HEK293 (cell line): ENCODE data around the gene NLGN1.

Experiments
- CTCF ChIA-PET: fragments of 350-600 bp; formaldehyde crosslinking; extraction: SDS; loops from one replicate; lab custom pipeline; 2021; ENCODE audit warnings: antibody characterized with exemption; lab: Yijun Ruan, JAX
- POLR2A ChIA-PET: fragments of 300-600 bp; formaldehyde crosslinking; extraction: SDS; loops from one replicate; lab custom pipeline; 2020; ENCODE audit warnings: antibody characterized with exemption, inconsistent platforms; lab: Yijun Ruan, JAX
- H3K27ac ChIP-seq: fragments of 200-500 bp; sonication (Bioruptor generic); 2 replicates; pipeline ENCODE4 v1.5.1; 2014; ENCODE audit warnings: low read depth, low read length, control low read depth, inconsistent platforms; ENCODE audit errors: extremely low read depth
- H3K36me3 ChIP-seq, 2 experiments: fragments of 200-500 bp in 1 of 2; sonication (Bioruptor generic) in 1 of 2; 1 replicate in 1 of 2; 2 replicates in 1 of 2; pipeline ENCODE4 v1.5.1; 2014 to 2017; ENCODE audit warnings: inconsistent platforms in 2 of 2, low read length in 2 of 2; ENCODE audit not compliant: control insufficient read depth in 2 of 2, insufficient read depth in 1 of 2
- H3K4me1 ChIP-seq: fragments of 200-500 bp; sonication (Bioruptor generic); 2 replicates; pipeline ENCODE4 v1.5.1; 2014; ENCODE audit warnings: mild to moderate bottlenecking, low read length, inconsistent platforms; ENCODE audit not compliant: control insufficient read depth, insufficient read depth
- H3K4me3 ChIP-seq: 2 replicates; pipeline ENCODE4 v1.5.1; 2011; ENCODE audit warnings: low read depth, mild to moderate bottlenecking, control low read depth, low read length, moderate library complexity
- H3K9me3 ChIP-seq: fragments of 200-500 bp; sonication (Bioruptor generic); 2 replicates; pipeline ENCODE4 v1.5.1; 2014; ENCODE audit warnings: low read depth, low read length, inconsistent platforms; ENCODE audit not compliant: control insufficient read depth, insufficient read depth
- GLI2 ChIP-seq: fragments of 450-650 bp; formaldehyde crosslinking; IDR thresholded peaks from 2 replicates; pipeline ENCODE4; 2017; ENCODE audit warnings: missing biosample characterization, missing genetic modification characterization, low read depth, borderline replicate concordance
- SALL2 ChIP-seq: fragments of 450-650 bp; formaldehyde crosslinking; IDR thresholded peaks from 2 replicates; pipeline ENCODE4 v1.5.0; 2017; ENCODE audit warnings: missing biosample characterization, mild to moderate bottlenecking, missing genetic modification characterization, borderline replicate concordance
- TCF7L2 ChIP-seq: IDR thresholded peaks from 2 replicates; pipeline ENCODE4 v1.6.1; 2011; ENCODE audit warnings: low read depth, mild to moderate bottlenecking, inconsistent platforms, low read length, moderate library complexity, borderline replicate concordance
- WT1 ChIP-seq: fragments of 450-650 bp; formaldehyde crosslinking; IDR thresholded peaks from 2 replicates; pipeline ENCODE4 v1.5.1; 2016; ENCODE audit warnings: missing biosample characterization, missing genetic modification characterization
- ZBTB20 ChIP-seq: fragments of 450-650 bp; formaldehyde crosslinking; IDR thresholded peaks from 2 replicates; pipeline ENCODE4 v1.5.1; 2016; ENCODE audit warnings: missing biosample characterization, missing genetic modification characterization
- ZFP41 ChIP-seq: fragments of 450-650 bp; formaldehyde crosslinking; IDR thresholded peaks from 2 replicates; pipeline ENCODE4 v1.5.1; 2016; ENCODE audit warnings: missing biosample characterization, missing genetic modification characterization, borderline replicate concordance
- ZNF114 ChIP-seq: fragments of 450-650 bp; formaldehyde crosslinking; IDR thresholded peaks from 2 replicates; pipeline ENCODE4 v1.5.0; 2017; ENCODE audit warnings: missing biosample characterization, missing genetic modification characterization
- ZNF146 ChIP-seq: fragments of 450-650 bp; formaldehyde crosslinking; IDR thresholded peaks from 2 replicates; pipeline ENCODE4 v1.5.1; 2016; ENCODE audit warnings: missing biosample characterization, missing genetic modification characterization
- ZNF16 ChIP-seq: fragments of 450-650 bp; formaldehyde crosslinking; IDR thresholded peaks from 2 replicates; pipeline ENCODE4 v1.5.1; 2016; ENCODE audit warnings: low read depth, missing biosample characterization, missing genetic modification characterization
- ZNF214 ChIP-seq: fragments of 450-650 bp; formaldehyde crosslinking; IDR thresholded peaks from 2 replicates; pipeline ENCODE4 v1.5.1; 2017; ENCODE audit warnings: missing biosample characterization, mild to moderate bottlenecking, missing genetic modification characterization, borderline replicate concordance
- ZNF23 ChIP-seq: fragments of 450-650 bp; formaldehyde crosslinking; IDR thresholded peaks from 2 replicates; pipeline ENCODE4 v1.5.1; 2016; ENCODE audit warnings: missing biosample characterization, missing genetic modification characterization, borderline replicate concordance
- ZNF366 ChIP-seq: fragments of 450-650 bp; formaldehyde crosslinking; conservative IDR thresholded peaks from 2 replicates; pipeline ENCODE4 v1.5.1; 2016; ENCODE audit warnings: missing biosample characterization, missing genetic modification characterization
- ZNF658 ChIP-seq: fragments of 450-650 bp; formaldehyde crosslinking; IDR thresholded peaks from 2 replicates; pipeline ENCODE4; 2016; ENCODE audit warnings: missing biosample characterization, missing genetic modification characterization
- ZNF701 ChIP-seq: fragments of 450-650 bp; formaldehyde crosslinking; IDR thresholded peaks from 2 replicates; pipeline ENCODE4 v1.5.1; 2016; ENCODE audit warnings: missing biosample characterization, missing genetic modification characterization
- ZNF768 ChIP-seq: fragments of 450-650 bp; formaldehyde crosslinking; IDR thresholded peaks from 2 replicates; pipeline ENCODE4 v1.5.1; 2018; ENCODE audit warnings: missing biosample characterization, mild to moderate bottlenecking, missing genetic modification characterization
- ZSCAN16 ChIP-seq: fragments of 450-650 bp; formaldehyde crosslinking; IDR thresholded peaks from 2 replicates; pipeline ENCODE4 v1.5.1; 2016; ENCODE audit warnings: missing biosample characterization, missing genetic modification characterization
- TF ChIP-seq, protein P1 (sequence below): sonication (generic); formaldehyde crosslinking; IDR thresholded peaks from 2 replicates; pipeline ENCODE4 v1.8.1; 2022; ENCODE audit warnings: mild to moderate bottlenecking, moderate library complexity, missing genetic modification reagents
- TF ChIP-seq, protein P2 (sequence below): fragments of 450-650 bp; formaldehyde crosslinking; IDR thresholded peaks from 2 replicates; pipeline ENCODE4 v1.5.1; 2016; ENCODE audit warnings: missing biosample characterization, missing genetic modification characterization
- TF ChIP-seq, protein P3 (sequence below): fragments of 450-650 bp; formaldehyde crosslinking; IDR thresholded peaks from 2 replicates; pipeline ENCODE4 v1.5.1; 2017; ENCODE audit warnings: missing biosample characterization, missing genetic modification characterization
- TF ChIP-seq, protein P4 (sequence below): fragments of 450-650 bp; formaldehyde crosslinking; IDR thresholded peaks from 2 replicates; pipeline ENCODE4 v1.5.1; 2016; ENCODE audit warnings: missing biosample characterization, missing genetic modification characterization
- TF ChIP-seq, protein P5 (sequence below): fragments of 450-650 bp; formaldehyde crosslinking; IDR thresholded peaks from 2 replicates; pipeline ENCODE4 v1.5.1; 2016; ENCODE audit warnings: missing biosample characterization, missing genetic modification characterization
- TF ChIP-seq, protein P6 (sequence below): fragments of 450-650 bp; formaldehyde crosslinking; IDR thresholded peaks from 2 replicates; pipeline ENCODE4 v1.5.1; 2016; ENCODE audit warnings: missing biosample characterization, missing genetic modification characterization
- TF ChIP-seq, protein P7 (sequence below): fragments of 450-650 bp; formaldehyde crosslinking; IDR thresholded peaks from 2 replicates; pipeline ENCODE4 v1.5.1; 2016; ENCODE audit warnings: missing biosample characterization, missing genetic modification characterization, borderline replicate concordance

Gene NLGN1

DNA sequence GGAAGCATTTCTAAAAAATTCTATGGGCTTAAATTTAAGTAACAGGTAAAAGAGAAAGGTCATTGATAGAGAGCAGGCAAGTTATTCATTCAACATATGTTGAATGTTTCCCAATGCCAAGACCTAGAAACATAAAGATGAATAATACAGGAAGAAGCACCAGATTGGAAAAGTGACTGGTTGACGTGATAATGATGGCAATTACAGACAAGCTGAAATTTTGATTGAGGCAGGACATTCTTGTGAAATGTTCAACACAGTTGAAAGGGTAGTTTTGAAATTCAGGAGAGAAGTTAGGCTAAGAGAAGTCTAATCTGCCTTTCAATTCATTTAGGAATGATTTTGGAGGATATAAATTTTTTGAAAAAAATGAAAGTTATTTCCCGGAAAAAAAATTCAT, 925.2 kb downstream of the NLGN1 start:
- H3K9me3 ChIP-seq: no peaks in the 10 kb centered on the region
- ChIA-PET POLR2A (no interaction called here), CTCF (no interaction called here)
- no peak overlapping the region for H3K27ac ChIP-seq
- no peaks in the 10 kb centered on the region for H3K36me3 ChIP-seq
- H3K4me3 ChIP-seq: no peak overlapping the region
- H3K4me1 ChIP-seq: no peaks in the 10 kb centered on the region
- TF ChIP-seq ZNF214 (tag by site-specific recombination) (no peak), ZNF16 (tag by site-specific recombination) (no peak), ZNF23 (tag by site-specific recombination) (no peak), SALL2 (tag by site-specific recombination) (no peak), TCF7L2 (no peak), ZNF146 (tag by site-specific recombination) (no peak), ZBTB20 (no peak), WT1 (no peak), ZNF114 (tag by site-specific recombination) (no peak), ZNF658 (tag by site-specific recombination) (no peak), ZNF701 (tag by site-specific recombination) (no peak)
- TF ChIP-seq, protein P1, sequence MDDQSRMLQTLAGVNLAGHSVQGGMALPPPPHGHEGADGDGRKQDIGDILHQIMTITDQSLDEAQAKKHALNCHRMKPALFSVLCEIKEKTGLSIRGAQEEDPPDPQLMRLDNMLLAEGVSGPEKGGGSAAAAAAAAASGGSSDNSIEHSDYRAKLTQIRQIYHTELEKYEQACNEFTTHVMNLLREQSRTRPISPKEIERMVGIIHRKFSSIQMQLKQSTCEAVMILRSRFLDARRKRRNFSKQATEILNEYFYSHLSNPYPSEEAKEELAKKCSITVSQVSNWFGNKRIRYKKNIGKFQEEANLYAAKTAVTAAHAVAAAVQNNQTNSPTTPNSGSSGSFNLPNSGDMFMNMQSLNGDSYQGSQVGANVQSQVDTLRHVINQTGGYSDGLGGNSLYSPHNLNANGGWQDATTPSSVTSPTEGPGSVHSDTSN: no peak
- TF ChIP-seq, protein P2, sequence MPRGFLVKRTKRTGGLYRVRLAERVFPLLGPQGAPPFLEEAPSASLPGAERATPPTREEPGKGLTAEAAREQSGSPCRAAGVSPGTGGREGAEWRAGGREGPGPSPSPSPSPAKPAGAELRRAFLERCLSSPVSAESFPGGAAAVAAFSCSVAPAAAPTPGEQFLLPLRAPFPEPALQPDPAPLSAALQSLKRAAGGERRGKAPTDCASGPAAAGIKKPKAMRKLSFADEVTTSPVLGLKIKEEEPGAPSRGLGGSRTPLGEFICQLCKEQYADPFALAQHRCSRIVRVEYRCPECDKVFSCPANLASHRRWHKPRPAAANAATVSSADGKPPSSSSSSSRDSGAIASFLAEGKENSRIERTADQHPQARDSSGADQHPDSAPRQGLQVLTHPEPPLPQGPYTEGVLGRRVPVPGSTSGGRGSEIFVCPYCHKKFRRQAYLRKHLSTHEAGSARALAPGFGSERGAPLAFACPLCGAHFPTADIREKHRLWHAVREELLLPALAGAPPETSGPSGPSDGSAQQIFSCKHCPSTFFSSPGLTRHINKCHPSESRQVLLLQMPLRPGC (tag by site-specific recombination): no peak
- TF ChIP-seq, protein P3, sequence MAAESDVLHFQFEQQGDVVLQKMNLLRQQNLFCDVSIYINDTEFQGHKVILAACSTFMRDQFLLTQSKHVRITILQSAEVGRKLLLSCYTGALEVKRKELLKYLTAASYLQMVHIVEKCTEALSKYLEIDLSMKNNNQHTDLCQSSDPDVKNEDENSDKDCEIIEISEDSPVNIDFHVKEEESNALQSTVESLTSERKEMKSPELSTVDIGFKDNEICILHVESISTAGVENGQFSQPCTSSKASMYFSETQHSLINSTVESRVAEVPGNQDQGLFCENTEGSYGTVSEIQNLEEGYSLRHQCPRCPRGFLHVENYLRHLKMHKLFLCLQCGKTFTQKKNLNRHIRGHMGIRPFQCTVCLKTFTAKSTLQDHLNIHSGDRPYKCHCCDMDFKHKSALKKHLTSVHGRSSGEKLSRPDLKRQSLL (tag by site-specific recombination): no peak
- TF ChIP-seq, protein P4, sequence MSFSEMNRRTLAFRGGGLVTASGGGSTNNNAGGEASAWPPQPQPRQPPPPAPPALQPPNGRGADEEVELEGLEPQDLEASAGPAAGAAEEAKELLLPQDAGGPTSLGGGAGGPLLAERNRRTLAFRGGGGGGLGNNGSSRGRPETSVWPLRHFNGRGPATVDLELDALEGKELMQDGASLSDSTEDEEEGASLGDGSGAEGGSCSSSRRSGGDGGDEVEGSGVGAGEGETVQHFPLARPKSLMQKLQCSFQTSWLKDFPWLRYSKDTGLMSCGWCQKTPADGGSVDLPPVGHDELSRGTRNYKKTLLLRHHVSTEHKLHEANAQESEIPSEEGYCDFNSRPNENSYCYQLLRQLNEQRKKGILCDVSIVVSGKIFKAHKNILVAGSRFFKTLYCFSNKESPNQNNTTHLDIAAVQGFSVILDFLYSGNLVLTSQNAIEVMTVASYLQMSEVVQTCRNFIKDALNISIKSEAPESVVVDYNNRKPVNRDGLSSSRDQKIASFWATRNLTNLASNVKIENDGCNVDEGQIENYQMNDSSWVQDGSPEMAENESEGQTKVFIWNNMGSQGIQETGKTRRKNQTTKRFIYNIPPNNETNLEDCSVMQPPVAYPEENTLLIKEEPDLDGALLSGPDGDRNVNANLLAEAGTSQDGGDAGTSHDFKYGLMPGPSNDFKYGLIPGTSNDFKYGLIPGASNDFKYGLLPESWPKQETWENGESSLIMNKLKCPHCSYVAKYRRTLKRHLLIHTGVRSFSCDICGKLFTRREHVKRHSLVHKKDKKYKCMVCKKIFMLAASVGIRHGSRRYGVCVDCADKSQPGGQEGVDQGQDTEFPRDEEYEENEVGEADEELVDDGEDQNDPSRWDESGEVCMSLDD (tag by site-specific recombination): no peak

DNA sequence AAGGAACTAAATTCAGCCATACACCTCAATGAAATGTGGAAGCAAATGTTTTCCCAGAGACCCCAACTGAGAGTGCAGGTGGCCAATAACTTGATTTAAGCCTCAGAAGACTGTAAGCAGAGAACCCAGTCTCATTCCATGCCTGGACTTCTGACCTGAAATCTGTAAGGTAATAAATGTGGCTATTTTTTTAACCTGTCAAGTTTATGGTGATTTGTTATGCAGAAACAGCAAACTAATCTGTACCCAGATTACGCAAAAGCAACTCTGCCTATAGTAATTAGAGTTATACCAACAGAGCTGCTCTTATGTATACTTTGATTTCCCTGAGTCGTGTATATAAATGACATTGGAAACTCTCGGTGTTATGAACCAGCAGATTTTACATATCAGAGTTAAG, 927.6 kb downstream of the NLGN1 start:
- Histone ChIP-seq H3K9me3 (no peaks in the 10 kb centered on the region), H3K4me3 (no peak overlapping the region), H3K4me1 (no peaks in the 10 kb centered on the region), H3K27ac (no peak overlapping the region), H3K36me3 (no peaks in the 10 kb centered on the region)
- CTCF ChIA-PET: no interaction called here
- POLR2A ChIA-PET: interaction anchor here (0.6 kb wide), 1 partner anchor 407 kb away, joined by 3 read pairs; no protein-coding TSS in a partner anchor
- no peak for TF ChIP-seq ZSCAN16 (tag by site-specific recombination)
- TF ChIP-seq ZNF768: no peak
- no peak for TF ChIP-seq GLI2 (tag by site-specific recombination)
- TF ChIP-seq ZFP41 (tag by site-specific recombination): no peak
- TF ChIP-seq, protein P5, sequence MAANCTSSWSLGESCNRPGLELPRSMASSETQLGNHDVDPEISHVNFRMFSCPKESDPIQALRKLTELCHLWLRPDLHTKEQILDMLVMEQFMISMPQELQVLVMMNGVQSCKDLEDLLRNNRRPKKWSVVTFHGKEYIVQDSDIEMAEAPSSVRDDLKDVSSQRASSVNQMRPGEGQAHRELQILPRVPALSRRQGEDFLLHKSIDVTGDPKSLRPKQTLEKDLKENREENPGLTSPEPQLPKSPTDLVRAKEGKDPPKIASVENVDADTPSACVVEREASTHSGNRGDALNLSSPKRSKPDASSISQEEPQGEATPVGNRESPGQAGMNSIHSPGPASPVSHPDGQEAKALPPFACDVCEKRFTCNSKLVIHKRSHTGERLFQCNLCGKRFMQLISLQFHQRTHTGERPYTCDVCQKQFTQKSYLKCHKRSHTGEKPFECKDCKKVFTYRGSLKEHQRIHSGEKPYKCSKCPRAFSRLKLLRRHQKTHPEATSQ: no peak
- TF ChIP-seq, protein P6, sequence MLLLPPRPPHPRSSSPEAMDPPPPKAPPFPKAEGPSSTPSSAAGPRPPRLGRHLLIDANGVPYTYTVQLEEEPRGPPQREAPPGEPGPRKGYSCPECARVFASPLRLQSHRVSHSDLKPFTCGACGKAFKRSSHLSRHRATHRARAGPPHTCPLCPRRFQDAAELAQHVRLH (tag by site-specific recombination): no peak
- no peak for TF ChIP-seq ZNF366
- TF ChIP-seq ZNF701 (tag by site-specific recombination): no peak
- TF ChIP-seq, protein P7, sequence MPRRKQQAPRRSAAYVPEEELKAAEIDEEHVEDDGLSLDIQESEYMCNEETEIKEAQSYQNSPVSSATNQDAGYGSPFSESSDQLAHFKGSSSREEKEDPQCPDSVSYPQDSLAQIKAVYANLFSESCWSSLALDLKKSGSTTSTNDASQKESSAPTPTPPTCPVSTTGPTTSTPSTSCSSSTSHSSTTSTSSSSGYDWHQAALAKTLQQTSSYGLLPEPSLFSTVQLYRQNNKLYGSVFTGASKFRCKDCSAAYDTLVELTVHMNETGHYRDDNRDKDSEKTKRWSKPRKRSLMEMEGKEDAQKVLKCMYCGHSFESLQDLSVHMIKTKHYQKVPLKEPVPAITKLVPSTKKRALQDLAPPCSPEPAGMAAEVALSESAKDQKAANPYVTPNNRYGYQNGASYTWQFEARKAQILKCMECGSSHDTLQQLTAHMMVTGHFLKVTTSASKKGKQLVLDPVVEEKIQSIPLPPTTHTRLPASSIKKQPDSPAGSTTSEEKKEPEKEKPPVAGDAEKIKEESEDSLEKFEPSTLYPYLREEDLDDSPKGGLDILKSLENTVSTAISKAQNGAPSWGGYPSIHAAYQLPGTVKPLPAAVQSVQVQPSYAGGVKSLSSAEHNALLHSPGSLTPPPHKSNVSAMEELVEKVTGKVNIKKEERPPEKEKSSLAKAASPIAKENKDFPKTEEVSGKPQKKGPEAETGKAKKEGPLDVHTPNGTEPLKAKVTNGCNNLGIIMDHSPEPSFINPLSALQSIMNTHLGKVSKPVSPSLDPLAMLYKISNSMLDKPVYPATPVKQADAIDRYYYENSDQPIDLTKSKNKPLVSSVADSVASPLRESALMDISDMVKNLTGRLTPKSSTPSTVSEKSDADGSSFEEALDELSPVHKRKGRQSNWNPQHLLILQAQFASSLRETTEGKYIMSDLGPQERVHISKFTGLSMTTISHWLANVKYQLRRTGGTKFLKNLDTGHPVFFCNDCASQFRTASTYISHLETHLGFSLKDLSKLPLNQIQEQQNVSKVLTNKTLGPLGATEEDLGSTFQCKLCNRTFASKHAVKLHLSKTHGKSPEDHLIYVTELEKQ (tag by site-specific recombination): no peak
